Activated CD8-positive, alpha-beta T cell treated with anti-CD3 and anti-CD28 coated beads, Interleukin-2, amount 10 ng/mL, durations not matched to agents 7 days and 5 days (primary cell): ENCODE measurements around the gene OR6C68. TPM values are rescaled to one million over a fixed set of nuclear protein-coding genes. Genes with fewer than 3 reads are reported as not detected.

Experiments
- ATAC-seq: fragments of 150-1000 bp; cut with Tn5 transposase; one replicate; pipeline ENCODE4 v1.10.0; 2021; ENCODE audit warnings: moderate library complexity
- CTCF ChIA-PET: fragments of 350-600 bp; sonication (Branson Sonifier 250); formaldehyde crosslinking; loops from one replicate; lab custom pipeline; 2021; ENCODE audit warnings: antibody characterized with exemption; lab: Charles Lee
- POLR2A ChIA-PET: fragments of 350-600 bp; sonication (Branson Sonifier 250); formaldehyde crosslinking; loops from one replicate; lab custom pipeline; 2021; ENCODE audit warnings: antibody characterized with exemption; lab: Charles Lee
- DNase-seq: peaks from one replicate; pipeline ENCODE4 v3.0.0-alpha.2; 2020
- H3K27ac Mint-ChIP-seq: one replicate; pipeline ENCODE4 v1.8.0; 2021; ENCODE audit warnings: mild to moderate bottlenecking, mixed read lengths
- H3K27me3 Mint-ChIP-seq: one replicate; pipeline ENCODE4 v1.8.0; 2021; ENCODE audit warnings: low read depth, mixed read lengths
- H3K36me3 Mint-ChIP-seq: one replicate; pipeline ENCODE4 v1.8.0; 2021; ENCODE audit warnings: low read depth, mixed read lengths
- H3K4me1 Mint-ChIP-seq: one replicate; pipeline ENCODE4 v1.8.0; 2021; ENCODE audit warnings: low read depth, mixed read lengths
- H3K4me3 Mint-ChIP-seq: one replicate; pipeline ENCODE4 v1.8.0; 2021; ENCODE audit warnings: mild to moderate bottlenecking, mixed read lengths
- H3K9me3 Mint-ChIP-seq: one replicate; pipeline ENCODE4 v1.8.0; 2022; ENCODE audit warnings: mixed read lengths; ENCODE audit not compliant: insufficient read depth
- total RNA-seq, 2 experiments: library from RNA; stranded (reverse); gene quantifications; one replicate each; pipeline ENCODE4 v1.2.3, GENCODE V29; 2021

Gene OR6C68
- total RNA-seq, 2 experiments from 2014 or later, result not detected

DNA sequence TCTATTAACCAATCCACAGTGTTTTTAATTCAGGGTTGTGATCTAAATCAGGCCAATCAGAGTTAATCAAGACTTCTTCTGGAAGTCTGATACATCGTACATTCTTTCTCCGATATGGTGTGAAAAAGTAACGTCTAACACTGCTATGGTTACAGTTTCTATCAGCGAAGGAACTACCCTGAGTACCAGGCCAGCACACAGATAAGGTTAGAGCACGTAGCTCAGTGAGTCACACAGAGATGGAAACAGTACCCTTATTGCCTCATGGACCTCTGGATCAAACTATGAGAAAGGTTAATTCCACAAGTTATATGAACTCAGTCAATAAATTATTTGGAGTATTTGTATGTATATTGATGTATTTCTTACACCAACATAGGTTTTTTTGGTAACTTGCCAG is 3.3 kb downstream of the OR6C68 start:
- ChIA-PET POLR2A (no interaction called here), CTCF (no interaction called here)
- no peaks in the 10 kb centered on the region for H3K4me1 Mint-ChIP-seq
- H3K4me3 Mint-ChIP-seq, result no peak overlapping the region
- H3K27ac Mint-ChIP-seq, result no peak overlapping the region
- no peaks in the 10 kb centered on the region for H3K9me3 Mint-ChIP-seq
- peaks cover 10% of the 10 kb centered on the region for H3K27me3 Mint-ChIP-seq
- DNase-seq (no peak), ATAC-seq (no peak)
- H3K36me3 Mint-ChIP-seq, result no peaks in the 10 kb centered on the region

DNA sequence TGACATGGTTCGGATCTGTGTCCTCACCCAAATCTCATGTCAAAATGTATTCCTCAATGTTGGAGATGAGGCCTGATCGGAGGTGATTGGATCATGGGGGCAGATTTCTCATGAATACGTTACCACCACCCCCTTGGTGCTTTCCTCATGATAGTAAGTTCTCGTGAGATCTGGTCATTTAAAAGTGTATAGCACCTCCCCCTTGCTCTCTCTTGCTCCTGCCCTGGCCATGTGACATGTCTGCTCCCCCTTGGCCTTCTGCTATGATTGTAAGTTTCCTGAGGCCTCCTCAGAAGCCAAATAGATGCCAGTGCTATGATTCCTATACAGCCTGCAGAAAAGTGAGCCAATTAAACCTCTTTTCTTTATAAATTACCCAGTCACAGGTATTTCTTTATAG is 7.1 kb downstream of the OR6C68 start:
- ChIA-PET POLR2A (no interaction called here), CTCF (no interaction called here)
- no peak overlapping the region for H3K27ac Mint-ChIP-seq
- peaks cover 5% of the 10 kb centered on the region for H3K27me3 Mint-ChIP-seq
- H3K9me3 Mint-ChIP-seq, result no peaks in the 10 kb centered on the region
- H3K4me1 Mint-ChIP-seq, result no peaks in the 10 kb centered on the region
- no peak for DNase-seq
- H3K4me3 Mint-ChIP-seq, result no peak overlapping the region
- H3K36me3 Mint-ChIP-seq, result no peaks in the 10 kb centered on the region
- no peak for ATAC-seq

DNA sequence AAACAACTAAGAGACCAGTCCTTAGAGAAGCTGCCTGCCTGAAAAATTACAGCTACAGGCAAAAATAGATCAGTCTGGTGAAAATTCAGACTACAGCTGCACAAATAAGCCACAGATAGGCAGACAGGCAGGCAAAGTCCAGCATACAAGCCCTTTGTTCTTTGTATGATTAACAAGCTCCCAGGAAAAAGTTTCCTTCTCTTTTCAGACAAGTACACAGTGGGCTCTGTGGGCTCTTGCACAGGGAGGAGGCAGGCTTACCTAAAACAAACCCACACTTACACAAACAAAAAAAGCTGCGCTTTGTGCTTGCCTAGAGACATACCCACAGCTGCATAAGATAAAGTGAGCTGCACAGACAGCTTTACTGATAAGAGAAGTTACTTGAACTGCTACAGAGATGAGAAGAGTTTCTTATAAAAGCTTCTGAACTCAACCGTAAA is 7.7 kb downstream of the OR6C68 start:
- H3K4me1 Mint-ChIP-seq, result no peaks in the 10 kb centered on the region
- ATAC-seq, result no peak
- H3K9me3 Mint-ChIP-seq, result no peaks in the 10 kb centered on the region
- no peak for DNase-seq
- H3K4me3 Mint-ChIP-seq, result no peak overlapping the region
- ChIA-PET POLR2A (no interaction called here), CTCF (no interaction called here)
- no peak overlapping the region for H3K27ac Mint-ChIP-seq
- peaks cover 5% of the 10 kb centered on the region for H3K27me3 Mint-ChIP-seq
- no peaks in the 10 kb centered on the region for H3K36me3 Mint-ChIP-seq

DNA sequence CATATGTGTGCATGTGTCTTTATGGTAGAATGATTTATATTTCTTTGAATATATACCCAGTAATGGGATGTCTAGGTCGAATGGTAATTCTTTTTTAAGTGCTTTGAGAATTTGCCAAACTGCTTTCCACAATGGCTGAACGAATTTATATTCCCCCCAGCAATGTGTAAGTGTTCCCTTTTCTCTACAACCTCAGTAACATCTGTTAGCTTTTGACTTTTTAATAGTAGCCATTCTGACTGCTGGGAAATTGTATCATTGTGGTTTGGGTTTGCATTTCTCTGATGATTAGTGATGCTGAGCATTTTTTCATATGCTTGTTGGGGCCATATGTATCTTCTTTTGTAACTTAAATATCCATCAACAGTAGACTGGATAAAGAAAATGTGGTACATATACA is 9.4 kb downstream of the OR6C68 start:
- H3K36me3 Mint-ChIP-seq, result no peaks in the 10 kb centered on the region
- DNase-seq (no peak), ATAC-seq (no peak)
- H3K27me3 Mint-ChIP-seq, result peaks cover 2% of the 10 kb centered on the region
- CTCF ChIA-PET, result no interaction called here
- no peak overlapping the region for H3K4me3 Mint-ChIP-seq
- POLR2A ChIA-PET, result no interaction called here
- no peaks in the 10 kb centered on the region for H3K4me1 Mint-ChIP-seq
- no peaks in the 10 kb centered on the region for H3K9me3 Mint-ChIP-seq
- no peak overlapping the region for H3K27ac Mint-ChIP-seq

DNA sequence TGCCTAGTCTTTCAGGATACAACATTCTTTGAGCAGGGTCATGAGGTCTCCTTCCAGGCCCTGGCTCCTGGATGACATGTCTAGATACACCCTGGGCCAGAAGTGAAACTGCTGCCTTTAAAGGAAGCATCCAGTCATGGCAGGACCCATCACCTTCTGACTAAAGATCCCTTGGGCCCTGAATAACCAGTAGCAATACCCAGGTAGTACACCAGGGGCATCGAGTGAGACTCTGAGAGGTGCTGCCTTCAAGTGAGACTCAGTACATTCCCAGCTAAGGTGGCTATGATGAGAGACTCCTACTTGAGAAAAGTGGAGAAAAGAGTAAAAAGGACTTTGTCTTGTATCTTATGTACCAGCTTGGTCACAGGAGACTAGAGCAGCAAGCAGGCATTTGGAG is 23.5 kb downstream of the OR6C68 start:
- H3K4me3 Mint-ChIP-seq, result no peak overlapping the region
- ATAC-seq (no peak), DNase-seq (no peak)
- no peaks in the 10 kb centered on the region for H3K36me3 Mint-ChIP-seq
- no peaks in the 10 kb centered on the region for H3K9me3 Mint-ChIP-seq
- POLR2A ChIA-PET, result no interaction called here
- no peaks in the 10 kb centered on the region for H3K4me1 Mint-ChIP-seq
- peaks cover 4% of the 10 kb centered on the region for H3K27me3 Mint-ChIP-seq
- CTCF ChIA-PET, result no interaction called here
- H3K27ac Mint-ChIP-seq, result no peak overlapping the region

- Mint-ChIP-seq H3K27me3 (peaks cover 4% of the 10 kb centered on the region), H3K36me3 (no peaks in the 10 kb centered on the region), H3K9me3 (no peaks in the 10 kb centered on the region), H3K4me1 (no peaks in the 10 kb centered on the region), H3K27ac (no peak overlapping the region), H3K4me3 (no peak overlapping the region)
- ChIA-PET CTCF (no interaction called here), POLR2A (no interaction called here)
- ATAC-seq (no peak), DNase-seq (no peak)
Observed at GRCh38 chr12:55516391-55516790, 24.2 kb downstream of the OR6C68 start.

Other genes starting within 250 kb of the OR6C68 start
- gene OR6C74, start 247.8 kb upstream of the OR6C68 start, total RNA-seq, result not detected
- gene OR6C6, start 195.8 kb upstream of the OR6C68 start, total RNA-seq, result not detected
- not detected for gene OR6C1, start 178.0 kb upstream of the OR6C68 start, total RNA-seq
- not detected for gene OR6C3, start 161.6 kb upstream of the OR6C68 start, total RNA-seq
- not detected for gene OR6C75, start 129.4 kb upstream of the OR6C68 start, total RNA-seq
- gene OR6C65, start 91.8 kb upstream of the OR6C68 start, total RNA-seq, result not detected
- gene OR6C76, start 66.1 kb upstream of the OR6C68 start, total RNA-seq, result not detected
- not detected for gene OR6C2, start 48.3 kb upstream of the OR6C68 start, total RNA-seq
- gene OR6C70, start 22.2 kb upstream of the OR6C68 start, total RNA-seq, result not detected
- gene OR6C4, start 57.2 kb downstream of the OR6C68 start, total RNA-seq, result not detected
- not detected for gene OR2AP1, start 80.1 kb downstream of the OR6C68 start, total RNA-seq
- gene OR10P1, start 144.5 kb downstream of the OR6C68 start, total RNA-seq, result not detected
- 1 to 10 TPM; 2.0 to 4.2 TPM for gene ITGA7, start 215.5 kb downstream of the OR6C68 start, total RNA-seq
- gene BLOC1S1, start 223.7 kb downstream of the OR6C68 start, total RNA-seq, result 100 to 1,000 TPM; 156 to 158 TPM
- 10 to 100 TPM; 12.0 to 12.1 TPM for gene RDH5, start 228.0 kb downstream of the OR6C68 start, total RNA-seq
- gene CD63, start 236.6 kb downstream of the OR6C68 start, total RNA-seq, result 100 to 1,000 TPM; 203 to 206 TPM